GM12891 (cell line): ENCODE measurements around the gene ENO4.

Experiments used
- DNase-seq: peaks from one replicate; pipeline ENCODE4 v3.0.0; 2011; ENCODE audit warnings: low spot score; ENCODE audit not compliant: insufficient read length
- FAIRE-seq: peaks from 2 replicates; lab custom pipeline; 2011; peaks lifted over from hg19 to GRCh38; lab: Jason Lieb, UNC
- PAX5 ChIP-seq: IDR thresholded peaks from 2 replicates; pipeline ENCODE4 v1.6.1; 2011; ENCODE audit warnings: low read length, moderate library complexity, mild to moderate bottlenecking; ENCODE audit not compliant: insufficient read depth, severe bottlenecking
- POLR2A ChIP-seq: IDR thresholded peaks from 2 replicates; pipeline ENCODE4 v1.6.1; 2011; ENCODE audit warnings: low read depth, low read length, control low read depth
- POLR2AphosphoS5 ChIP-seq: IDR thresholded peaks from 2 replicates; pipeline ENCODE4 v1.6.1; 2011; ENCODE audit warnings: low read depth, low read length, control low read depth
- POU2F2 ChIP-seq: IDR thresholded peaks from 2 replicates; pipeline ENCODE4 v1.6.1; 2011; ENCODE audit warnings: low read depth, mild to moderate bottlenecking, control low read depth, low read length, moderate library complexity
- SPI1 ChIP-seq: IDR thresholded peaks from 2 replicates; pipeline ENCODE4 v1.6.1; 2011; ENCODE audit warnings: low read depth, low read length, control low read depth
- TAF1 ChIP-seq: IDR thresholded peaks from 2 replicates; pipeline ENCODE4 v1.6.1; 2011; ENCODE audit warnings: low read depth, low read length, control low read depth

Gene ENO4

DNA sequence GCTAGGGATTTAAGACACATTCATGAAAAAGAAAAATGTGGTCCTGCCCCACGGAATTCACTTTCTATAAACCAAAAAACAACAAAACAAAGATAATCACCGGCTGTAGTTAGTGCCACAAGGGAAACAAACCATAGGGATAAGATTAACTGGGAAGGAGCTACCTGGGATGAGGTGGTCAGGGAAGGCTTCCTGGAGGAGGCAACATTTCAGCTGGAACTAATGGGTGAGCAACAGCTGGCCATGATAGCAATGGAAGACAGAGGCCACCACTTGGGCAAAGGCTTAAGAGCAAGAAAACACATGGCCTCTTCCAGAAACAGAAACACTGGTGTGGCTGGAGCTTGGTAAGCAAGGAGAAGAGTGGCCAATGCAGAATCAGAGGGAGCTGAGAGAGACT is 38.4 kb upstream of the ENO4 start:
- no peak for FAIRE-seq
- no peak for TF ChIP-seq TAF1
- no peak for TF ChIP-seq SPI1
- TF ChIP-seq POU2F2, result no peak
- TF ChIP-seq PAX5, result no peak
- TF ChIP-seq POLR2A, result no peak
- TF ChIP-seq POLR2AphosphoS5, result no peak
- no peak for DNase-seq

GRCh38 chr10:116811691-116812090 is 37.6 kb upstream of the ENO4 start:
- FAIRE-seq (no peak), DNase-seq (no peak)
- TF ChIP-seq POU2F2 (no peak), PAX5 (no peak), TAF1 (no peak), POLR2A (no peak), SPI1 (no peak), POLR2AphosphoS5 (no peak)

DNA sequence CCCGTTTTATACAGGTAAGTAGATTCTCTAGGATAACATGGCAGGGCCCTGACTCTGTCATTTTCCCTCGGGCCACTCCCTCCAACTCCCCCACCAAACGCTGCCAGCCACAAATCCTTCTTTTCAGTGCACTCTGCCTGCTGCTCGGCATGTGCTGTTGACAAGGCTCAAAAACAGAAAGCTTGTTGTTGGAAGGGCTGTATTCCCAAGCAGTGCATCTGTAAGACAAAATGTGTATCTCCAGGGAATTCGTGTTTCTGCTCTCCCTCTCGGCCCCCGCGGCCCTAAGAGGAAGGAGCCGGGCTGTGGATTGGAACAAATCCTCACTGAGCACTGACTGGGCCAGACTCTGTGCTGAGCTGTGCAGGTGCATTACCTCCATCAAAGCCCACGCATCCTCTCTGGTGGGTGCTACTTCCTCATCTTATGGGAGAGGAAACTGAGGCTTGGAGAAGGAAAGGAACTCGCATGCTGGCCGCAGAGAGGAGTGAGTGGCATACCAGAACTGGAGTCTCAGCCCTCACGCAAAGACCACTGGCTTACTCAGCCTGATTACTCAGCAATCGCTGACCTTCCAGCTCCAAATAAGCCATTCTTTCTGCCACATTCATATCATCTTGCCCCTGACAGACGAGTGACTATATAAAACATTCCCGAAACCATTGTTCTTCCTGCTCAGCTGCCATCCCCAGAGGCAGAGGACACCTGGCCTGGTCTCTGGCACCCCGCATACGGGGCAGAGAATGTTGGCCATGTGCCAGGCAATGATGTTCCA is 33.5 kb upstream of the ENO4 start:
- TF ChIP-seq PAX5, result no peak
- no peak for TF ChIP-seq TAF1
- no peak for TF ChIP-seq POLR2AphosphoS5
- TF ChIP-seq SPI1, result no peak
- no peak for TF ChIP-seq POU2F2
- no peak for TF ChIP-seq POLR2A
- FAIRE-seq (no peak), DNase-seq (no peak)

DNA sequence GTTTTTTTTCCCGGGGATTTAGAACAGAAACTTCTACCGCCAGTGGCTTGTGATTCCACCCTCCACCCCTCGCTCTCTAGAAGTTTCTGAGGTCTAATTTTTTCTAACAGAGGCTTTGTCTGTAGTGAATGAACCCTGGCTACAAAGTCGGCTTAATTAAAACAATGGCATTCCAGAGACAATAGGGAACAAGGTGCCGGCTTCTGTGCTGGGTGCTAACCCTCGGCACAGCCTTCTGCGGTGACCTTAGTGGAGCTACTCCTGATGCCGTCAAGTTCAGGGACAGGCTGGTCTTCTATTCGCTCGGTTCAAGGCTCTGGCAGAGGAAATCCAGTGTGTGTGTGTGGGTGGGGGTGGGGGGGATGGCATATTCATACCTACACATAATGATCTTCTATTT is 32.1 kb upstream of the ENO4 start:
- DNase-seq (no peak), FAIRE-seq (no peak)
- TF ChIP-seq POLR2AphosphoS5, result no peak
- no peak for TF ChIP-seq TAF1
- no peak for TF ChIP-seq SPI1
- TF ChIP-seq PAX5, result no peak
- TF ChIP-seq POLR2A, result no peak
- no peak for TF ChIP-seq POU2F2

DNA sequence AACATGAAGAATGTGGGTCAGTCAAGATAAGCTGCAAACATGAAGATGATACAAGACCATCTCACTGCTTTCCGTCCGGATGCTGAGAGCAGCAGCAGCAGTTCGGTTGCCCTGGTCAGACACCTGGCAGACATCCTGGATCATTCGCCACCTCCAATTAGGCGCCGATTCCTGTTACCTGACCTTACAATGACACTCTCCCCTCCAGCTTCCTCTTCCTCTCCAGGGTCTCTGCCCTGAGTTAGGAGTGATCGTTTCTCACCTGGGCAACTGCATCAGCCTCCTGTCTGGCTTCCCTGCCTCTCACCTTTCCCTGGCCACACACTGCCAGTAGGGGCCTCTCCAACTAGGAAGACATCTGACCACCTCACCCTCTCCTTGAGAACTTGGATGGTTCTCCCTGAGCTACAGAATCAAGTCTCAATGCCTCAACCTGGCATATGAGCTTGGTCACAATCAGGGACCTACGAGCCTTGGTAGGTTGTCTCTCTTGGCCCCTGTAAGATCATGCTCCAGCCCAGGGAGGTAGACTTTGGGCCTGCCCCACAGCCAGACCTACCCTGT is 31.4 kb upstream of the ENO4 start:
- DNase-seq, result no peak
- TF ChIP-seq POLR2AphosphoS5, result no peak
- no peak for TF ChIP-seq TAF1
- no peak for TF ChIP-seq PAX5
- no peak for TF ChIP-seq POLR2A
- TF ChIP-seq POU2F2, result no peak
- no peak for TF ChIP-seq SPI1
- FAIRE-seq, result no peak

DNA sequence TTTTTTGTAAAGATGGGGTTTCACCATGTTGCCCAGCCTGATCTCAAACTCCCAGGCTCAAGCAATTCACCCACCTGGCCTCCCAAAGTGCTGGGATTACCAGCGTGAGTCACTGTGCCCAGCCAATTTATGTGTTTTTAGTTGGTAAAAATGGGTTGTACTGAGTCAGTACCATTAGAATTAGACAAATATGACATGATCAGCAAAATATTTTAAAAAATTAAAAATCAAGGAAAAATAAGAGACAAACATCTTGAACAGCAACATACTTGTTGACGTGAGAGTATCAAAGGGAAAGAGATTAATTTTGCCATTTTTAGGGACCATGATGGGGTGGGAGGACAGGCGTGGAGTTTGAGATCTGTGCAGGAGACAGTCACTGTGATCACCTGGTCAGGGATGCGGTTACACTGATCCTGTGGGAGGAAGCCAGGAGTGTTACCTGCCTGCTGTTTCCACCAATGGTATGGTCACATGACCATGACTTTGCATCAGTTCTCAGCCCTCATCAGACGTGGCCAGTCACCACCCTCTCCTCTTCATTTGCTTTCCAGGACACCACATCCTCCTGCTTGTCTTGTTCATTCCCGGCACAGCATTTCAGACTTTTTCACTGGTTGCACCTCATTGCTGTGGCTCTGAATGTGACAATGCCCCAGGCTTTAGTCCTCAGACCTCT is 29.2 kb upstream of the ENO4 start:
- no peak for FAIRE-seq
- TF ChIP-seq POU2F2 (no peak), PAX5 (no peak), POLR2A (no peak), POLR2AphosphoS5 (no peak)

GRCh38 chr10:116825901-116826300 is 23.4 kb upstream of the ENO4 start:
- TF ChIP-seq TAF1 (no peak), POU2F2 (no peak), SPI1 (no peak), POLR2AphosphoS5 (no peak), PAX5 (no peak), POLR2A (no peak)
- DNase-seq (no peak), FAIRE-seq (no peak)

More for the DNA sequence above, 29.2 kb upstream of the ENO4 start:
- DNase-seq, result no peak

GRCh38 chr10:116826803-116827202 is 22.5 kb upstream of the ENO4 start:
- FAIRE-seq, result no peak
- TF ChIP-seq PAX5, result no peak
- TF ChIP-seq POLR2AphosphoS5, result no peak
- TF ChIP-seq SPI1, result no peak
- no peak for TF ChIP-seq POLR2A
- TF ChIP-seq POU2F2, result no peak
- TF ChIP-seq TAF1, result no peak
- DNase-seq, result no peak

- DNase-seq (no peak), FAIRE-seq (no peak)
Observed at GRCh38 chr10:116827214-116827671, 22.1 kb upstream of the ENO4 start.

More at GRCh38 chr10:116827214-116827671, 22.1 kb upstream of the ENO4 start:
- TF ChIP-seq POLR2A (no peak), TAF1 (no peak), PAX5 (no peak), POU2F2 (no peak), SPI1 (no peak), POLR2AphosphoS5 (no peak)
